CD4-positive, alpha-beta T cell treated with Interleukin-15 for 4 hours (primary cell): ENCODE measurements around the gene HDAC11.
"Not testable (repeated sequence)": the region's sequence is repeated elsewhere in the genome, so short reads cannot be mapped to it uniquely, and the experiment has no call there.

Source experiments
- DNase-seq: peaks from one replicate; pipeline ENCODE4 v3.0.0-alpha.2; 2020; ENCODE audit warnings: low spot score

HDAC11 gene, protein sequence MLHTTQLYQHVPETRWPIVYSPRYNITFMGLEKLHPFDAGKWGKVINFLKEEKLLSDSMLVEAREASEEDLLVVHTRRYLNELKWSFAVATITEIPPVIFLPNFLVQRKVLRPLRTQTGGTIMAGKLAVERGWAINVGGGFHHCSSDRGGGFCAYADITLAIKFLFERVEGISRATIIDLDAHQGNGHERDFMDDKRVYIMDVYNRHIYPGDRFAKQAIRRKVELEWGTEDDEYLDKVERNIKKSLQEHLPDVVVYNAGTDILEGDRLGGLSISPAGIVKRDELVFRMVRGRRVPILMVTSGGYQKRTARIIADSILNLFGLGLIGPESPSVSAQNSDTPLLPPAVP

DNA sequence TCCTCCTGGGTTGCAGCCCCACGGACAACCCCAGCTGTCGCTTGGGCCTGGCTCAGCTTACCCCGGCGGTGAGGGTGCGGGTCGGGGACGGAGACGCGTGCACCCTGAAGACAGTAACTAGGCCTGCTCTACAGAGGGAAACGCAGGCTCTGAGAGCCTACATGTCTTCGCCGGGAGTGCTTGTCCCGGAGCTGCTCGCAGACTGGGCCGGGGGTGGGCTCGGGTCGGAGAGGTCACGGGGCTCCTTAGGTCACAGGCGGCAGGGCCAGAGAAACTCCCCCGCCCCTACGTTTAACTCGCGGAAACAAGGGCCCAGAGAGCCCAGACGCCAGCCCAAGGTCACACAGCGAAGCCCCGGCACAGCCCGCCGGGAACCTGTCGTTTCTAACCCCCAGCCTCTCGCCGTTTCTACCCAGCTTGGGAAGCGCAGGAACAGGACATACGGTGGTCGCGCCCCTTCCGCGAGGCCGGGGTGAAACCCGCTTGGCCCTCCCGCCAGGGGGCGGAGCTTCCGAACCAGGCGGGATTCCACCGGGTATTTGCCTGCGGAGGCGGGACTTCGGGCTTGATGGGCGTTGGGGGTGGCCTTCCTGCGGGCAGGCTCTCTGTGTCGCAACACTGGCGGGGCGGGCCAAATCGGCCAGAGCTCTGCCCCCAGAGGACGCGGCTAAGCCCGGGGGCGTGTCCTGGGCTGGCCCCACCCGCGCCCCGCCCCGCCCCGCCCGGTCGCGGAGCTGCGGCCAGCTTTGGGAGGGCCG is at the start of gene HDAC11:
HDAC11 (plus strand) TSS at position 725 of the 758 bp plus-strand sequence. CDS start 42 bp downstream, outside the sequence.
- peak; percentile 96 for DNase-seq

DNA sequence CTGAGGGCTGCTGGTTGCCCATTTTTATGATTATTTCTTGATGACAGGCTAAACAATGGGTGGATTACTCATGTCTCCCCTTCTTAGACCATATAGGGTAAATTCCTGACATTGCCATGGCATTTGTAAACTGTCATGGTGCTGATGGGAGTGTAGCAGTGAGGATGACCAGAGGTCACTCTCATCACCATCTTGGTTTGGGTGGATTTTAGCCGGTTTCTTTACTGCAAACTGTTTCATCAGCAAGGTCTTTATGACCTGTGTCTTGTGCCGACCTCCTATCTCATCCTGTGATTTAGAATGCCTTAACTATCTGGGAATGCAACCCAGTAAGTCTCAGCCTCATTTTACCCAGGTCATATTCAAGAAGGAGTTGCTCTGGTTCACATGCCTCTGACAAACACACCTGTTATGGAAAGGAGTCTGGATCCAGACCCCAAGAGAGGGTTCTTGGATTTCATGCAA is 49.7 kb upstream of the HDAC11 start:
- DNase-seq, result not testable (repeated sequence)

GRCh38 chr3:13432093-13432492 is 48.0 kb upstream of the HDAC11 start:
- no peak for DNase-seq

GRCh38 chr3:13433912-13434311 is 46.2 kb upstream of the HDAC11 start:
- no peak for DNase-seq

DNA sequence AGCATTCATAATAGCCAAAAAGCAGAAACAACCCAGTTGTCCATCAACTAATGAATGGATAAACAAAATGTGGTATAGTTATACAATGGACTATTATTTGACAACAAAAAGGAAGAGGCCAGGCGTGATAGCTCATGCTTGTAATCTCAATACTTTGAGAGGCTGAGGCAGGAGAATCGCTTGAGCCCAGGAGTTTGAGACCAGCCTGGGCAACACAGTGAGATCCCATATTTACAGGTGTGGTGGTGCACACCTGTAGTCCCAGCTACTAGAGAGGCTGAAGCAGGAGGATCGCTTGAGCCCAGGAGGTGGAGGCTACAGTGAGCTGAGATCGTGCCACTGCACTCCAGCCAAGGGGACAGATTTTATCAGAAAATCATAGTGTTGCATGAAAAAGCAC is 43.9 kb upstream of the HDAC11 start:
- not testable (repeated sequence) for DNase-seq

DNA sequence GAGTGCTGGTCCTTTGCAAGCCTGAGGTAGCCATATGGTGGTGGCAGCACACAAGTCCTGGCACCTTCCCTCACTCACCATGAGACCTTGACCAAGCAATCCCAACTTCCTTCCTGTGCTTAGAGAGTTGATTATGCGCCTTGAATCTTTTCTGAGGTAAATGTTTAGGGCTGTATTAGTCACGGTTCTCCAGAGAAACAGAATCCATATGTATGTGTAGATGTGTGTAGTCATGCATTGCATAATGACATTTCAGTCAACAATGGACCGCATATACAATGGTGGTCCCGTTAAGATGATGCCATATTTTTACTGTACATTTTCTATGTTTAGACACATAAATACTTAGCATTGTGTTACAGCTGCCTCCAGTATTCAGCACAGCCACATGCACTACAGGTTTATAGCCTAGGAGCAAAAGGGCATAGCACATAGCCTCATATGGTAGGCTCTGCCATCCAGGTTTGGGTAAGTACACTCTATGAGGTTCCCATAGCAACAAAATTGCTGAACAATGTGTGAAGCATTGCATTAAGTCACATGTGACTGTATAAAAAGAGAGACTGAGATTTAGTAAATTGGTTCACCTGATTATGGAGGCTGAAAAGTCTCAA is 39.8 kb upstream of the HDAC11 start:
- DNase-seq, result no peak

- DNase-seq, result not testable (repeated sequence)
These were observed 37.2 kb upstream of the HDAC11 start for GRCh38 chr3:13442882-13443281.

- DNase-seq, result peak; percentile 48
These were observed 28.8 kb upstream of the HDAC11 start for GRCh38 chr3:13451301-13451673.

GRCh38 chr3:13452490-13453335 is 27.4 kb upstream of the HDAC11 start:
- peak; percentile 67 for DNase-seq

GRCh38 chr3:13455644-13456043 is 24.5 kb upstream of the HDAC11 start:
- DNase-seq, result no peak

DNA sequence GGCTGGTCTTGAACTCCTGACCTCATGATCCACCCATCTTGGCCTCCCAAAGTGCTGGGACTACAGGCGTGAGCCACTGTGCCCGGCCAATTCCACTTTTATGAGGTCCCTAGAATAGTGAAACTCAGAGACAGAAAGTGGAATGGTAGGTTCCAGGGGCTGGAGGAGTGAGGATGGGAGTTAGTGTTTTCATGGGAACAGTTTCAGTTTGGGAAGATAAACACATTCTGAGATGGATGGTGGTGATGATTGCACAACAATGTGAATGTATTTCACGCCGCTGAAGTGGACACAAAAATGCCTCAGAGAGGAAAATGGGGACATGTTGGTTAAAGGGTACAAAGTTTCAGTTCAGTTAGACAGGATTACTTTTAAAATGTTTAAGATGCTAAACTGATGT is 22.5 kb upstream of the HDAC11 start:
- no peak for DNase-seq

DNA sequence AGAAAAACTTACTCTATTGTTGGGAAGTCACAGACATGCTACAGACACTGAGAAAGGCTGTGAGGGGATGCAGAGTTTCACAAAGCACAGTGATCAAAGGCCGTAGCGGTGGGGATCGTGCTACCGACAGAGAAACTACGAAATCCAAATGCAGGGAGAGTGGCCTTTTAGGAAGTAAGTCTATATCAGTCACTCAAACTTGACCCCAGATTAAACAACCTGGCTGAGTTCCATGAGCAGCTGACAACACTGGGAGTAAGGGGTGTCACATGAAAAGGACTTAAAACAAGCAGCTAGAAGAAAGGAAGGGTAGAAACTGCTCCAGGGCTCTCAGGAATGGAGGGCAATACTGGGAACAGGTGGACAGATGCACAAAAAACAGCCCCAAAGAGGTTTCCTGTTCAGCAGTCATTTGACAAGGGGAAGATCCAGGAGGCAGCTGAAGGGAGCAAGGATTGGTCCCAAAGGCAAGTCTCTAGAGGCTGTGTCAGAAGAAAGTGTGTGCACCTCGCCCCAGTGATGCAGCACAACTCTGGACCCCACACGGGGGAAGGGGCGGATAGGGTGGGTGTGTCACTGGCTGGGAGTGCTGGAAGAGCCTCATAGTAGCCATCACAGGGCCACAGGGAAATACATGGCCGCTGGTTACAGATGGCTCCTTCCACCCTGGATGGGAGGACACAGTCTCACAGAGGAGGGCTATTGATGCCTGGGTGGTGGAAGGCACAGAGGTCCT is 20.3 kb upstream of the HDAC11 start:
- DNase-seq, result no peak

DNA sequence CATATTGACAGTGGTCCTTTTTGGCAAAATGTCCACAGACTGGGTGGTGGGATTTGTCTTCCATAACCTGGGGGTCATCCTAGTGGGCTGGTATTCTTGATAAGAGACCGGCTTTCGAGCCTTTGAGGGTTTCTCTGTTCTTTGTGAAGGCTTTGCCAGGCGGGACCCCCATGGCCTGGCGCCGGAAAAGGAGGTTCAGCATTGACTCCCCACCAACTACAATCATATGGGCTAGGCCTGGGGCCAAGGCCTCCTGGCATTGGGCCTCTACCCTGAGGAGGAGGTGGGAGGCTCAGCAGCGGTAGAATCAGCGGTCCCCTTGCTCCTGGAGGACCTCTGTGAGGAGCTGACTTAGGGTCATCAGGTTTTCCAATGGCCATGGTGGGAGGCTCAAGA is 19.8 kb upstream of the HDAC11 start:
- DNase-seq, result no peak

- peak; percentile 75 for DNase-seq
These were observed 18.7 kb upstream of the HDAC11 start for GRCh38 chr3:13461169-13462124.

DNA sequence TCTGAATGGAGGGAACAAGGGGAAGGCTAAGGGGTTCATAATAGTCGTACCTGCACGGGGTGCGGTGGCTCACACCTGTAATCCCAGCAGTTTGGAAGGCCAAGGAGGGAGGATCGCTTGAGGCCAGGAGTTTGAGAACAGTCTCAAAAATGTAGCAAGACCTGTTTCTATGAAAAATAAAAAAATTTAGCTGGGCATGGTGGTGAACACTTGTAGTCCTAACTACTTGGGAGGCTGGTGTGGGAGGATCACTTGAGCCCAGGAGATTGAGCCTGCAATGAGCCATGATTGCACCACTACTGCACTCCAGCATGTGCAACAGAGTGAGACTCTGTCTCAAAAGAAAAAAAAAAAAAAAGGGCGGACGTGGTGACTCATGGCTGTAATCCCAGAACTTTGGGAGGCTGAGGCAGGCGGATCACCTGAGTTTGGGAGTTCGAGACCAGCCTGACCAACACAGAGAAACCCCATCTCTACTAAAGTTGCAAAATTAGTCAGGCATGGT is 17.9 kb upstream of the HDAC11 start:
- DNase-seq, result no peak

GRCh38 chr3:13462822-13463221 is 17.3 kb upstream of the HDAC11 start:
- DNase-seq, result no peak

DNA sequence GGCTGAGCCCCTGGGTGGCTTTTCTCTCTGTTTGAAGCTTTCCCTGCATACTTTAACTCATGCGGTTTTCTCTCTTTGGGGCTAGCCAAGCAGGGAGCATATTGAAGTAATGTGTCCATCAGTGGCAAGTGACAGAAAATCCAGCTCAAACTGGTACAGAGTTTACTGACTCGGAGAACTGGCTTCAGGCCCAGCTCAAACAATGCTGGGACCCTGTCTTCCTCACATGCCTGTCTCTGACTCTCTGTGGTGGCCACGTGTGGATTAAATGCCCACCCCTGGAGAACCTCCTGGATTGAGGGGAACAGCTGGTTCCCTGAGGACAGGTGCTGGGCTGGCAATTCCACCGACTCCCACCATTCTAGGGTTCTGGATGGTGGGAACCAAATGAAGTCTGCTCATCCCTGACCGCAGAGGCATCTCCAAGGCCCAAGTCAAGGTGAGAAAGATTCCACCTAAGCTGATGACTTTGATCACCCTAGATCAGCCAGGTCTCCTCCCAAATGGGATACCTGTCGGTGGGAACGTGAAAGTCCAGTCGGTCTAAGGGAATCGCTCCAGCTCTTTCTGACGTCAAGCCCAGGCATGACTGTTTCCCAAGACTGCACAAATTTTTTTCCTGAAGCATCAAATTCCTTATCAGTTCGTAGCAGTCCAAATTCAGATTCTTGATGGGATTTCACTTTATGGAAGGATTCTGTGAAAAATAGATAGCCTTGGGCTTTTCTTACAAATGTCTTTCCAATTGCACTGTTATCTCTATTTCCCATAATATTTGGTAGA is 16.3 kb upstream of the HDAC11 start:
- DNase-seq, result no peak

DNA sequence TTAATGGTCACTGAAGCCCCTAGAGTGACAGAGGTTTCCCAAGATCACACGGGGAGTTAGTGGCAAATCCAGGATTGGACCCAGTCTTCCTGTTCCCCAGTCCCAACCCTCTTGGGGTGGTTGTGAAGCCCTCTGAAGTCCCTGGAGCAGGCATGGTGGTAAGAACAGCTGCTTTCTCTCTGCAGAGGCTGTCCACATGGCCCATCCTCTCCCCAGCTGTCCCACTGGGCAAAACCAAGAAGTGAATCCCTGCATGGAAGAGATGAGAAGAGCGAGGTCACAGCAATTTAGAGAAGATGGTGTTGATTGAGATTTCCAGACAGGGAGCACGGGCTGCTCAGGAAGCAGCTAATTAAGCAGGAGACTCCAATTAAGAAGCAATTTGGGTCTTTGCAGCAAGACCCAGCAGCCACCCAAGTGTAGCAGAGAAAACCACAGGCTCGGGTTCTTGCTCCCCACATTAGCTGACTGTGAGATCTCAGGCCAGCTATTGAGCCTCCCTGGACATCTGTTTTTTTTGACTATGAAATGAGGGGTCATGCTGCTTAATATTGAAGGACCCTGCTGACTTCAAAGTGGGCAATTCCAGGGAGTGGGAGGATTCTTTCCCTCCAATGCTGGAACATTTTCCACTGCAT is 14.8 kb upstream of the HDAC11 start:
- no peak for DNase-seq

DNA sequence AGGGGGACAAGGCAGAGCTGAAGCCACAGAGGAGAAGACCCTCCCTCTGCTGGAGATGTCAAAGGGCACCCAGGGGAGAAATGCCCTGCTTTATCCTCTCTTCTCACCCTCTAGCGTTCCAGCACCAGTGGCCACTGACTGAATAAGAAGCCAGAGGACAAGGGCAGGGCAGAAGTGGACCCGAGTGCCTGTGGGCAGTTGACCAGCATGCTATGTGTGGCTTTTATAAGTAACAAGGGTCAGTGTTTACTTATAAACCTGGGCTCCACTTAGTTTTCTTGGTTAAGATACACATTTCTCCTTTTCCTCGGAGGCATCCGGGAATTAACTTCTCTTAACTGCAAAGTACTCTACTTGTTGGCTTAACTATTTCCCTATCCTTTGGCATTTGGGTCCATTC is 13.3 kb upstream of the HDAC11 start:
- no peak for DNase-seq
